HG03060 (cell line): Measurements from ENCODE around the gene NMUR1.

ENCODE experiments used
- ATAC-seq: cut with Tn5 transposase; IDR thresholded peaks from one replicate; pipeline ENCODE4 v1.9.1; 2021; ENCODE audit warnings: low read depth, moderate number of reproducible peaks; ENCODE audit not compliant: unreplicated experiment

NMUR1 gene

GRCh38 chr2:231494669-231495068, 35.6 kb downstream of the NMUR1 start:
- no peak for ATAC-seq

GRCh38 chr2:231490801-231491200, 39.4 kb downstream of the NMUR1 start:
- no peak for ATAC-seq

- no peak for ATAC-seq
Observed at GRCh38 chr2:231489990-231490389, 40.3 kb downstream of the NMUR1 start.

GRCh38 chr2:231488331-231488730, 41.9 kb downstream of the NMUR1 start:
- ATAC-seq, result no peak

- ATAC-seq, result no peak
Observed at GRCh38 chr2:231486851-231487596, 43.2 kb downstream of the NMUR1 start.

GRCh38 chr2:231483398-231484329, 46.6 kb downstream of the NMUR1 start:
- no peak for ATAC-seq

GRCh38 chr2:231482806-231483391, 47.3 kb downstream of the NMUR1 start:
- ATAC-seq, result no peak

GRCh38 chr2:231480781-231481180, 49.5 kb downstream of the NMUR1 start:
- no peak for ATAC-seq

GRCh38 chr2:231479455-231479854, 50.8 kb downstream of the NMUR1 start:
- ATAC-seq, result no peak

- ATAC-seq, result no peak
Observed at GRCh38 chr2:231476920-231477319, 53.3 kb downstream of the NMUR1 start.

- ATAC-seq, result no peak
Observed at GRCh38 chr2:231475965-231476364, 54.3 kb downstream of the NMUR1 start.
